HG03342 (cell line): Measurements from ENCODE around the gene EFNB1.

ENCODE experiments used
- ATAC-seq: cut with Tn5 transposase; IDR thresholded peaks from one replicate; pipeline ENCODE4 v1.9.1; 2021; ENCODE audit warnings: mild to moderate bottlenecking, moderate library complexity; ENCODE audit not compliant: unreplicated experiment

EFNB1 gene

GRCh38 chrX:68880846-68881552 lies 52.2 kb downstream of the EFNB1 start:
- ATAC-seq, result no peak

- no peak for ATAC-seq
These were observed 53.1 kb downstream of the EFNB1 start for GRCh38 chrX:68881911-68882310.

- no peak for ATAC-seq
These were observed 55.0 kb downstream of the EFNB1 start for GRCh38 chrX:68883800-68884199.

- ATAC-seq, result no peak
These were observed 60.4 kb downstream of the EFNB1 start for GRCh38 chrX:68889249-68889648.
